GM04503 (cell line): ENCODE measurements around the gene TMEM163.

Experiments used
- DNase-seq: peaks from one replicate; pipeline ENCODE4 v3.0.0-alpha.2; 2012; ENCODE audit warnings: low read depth

Gene TMEM163

DNA sequence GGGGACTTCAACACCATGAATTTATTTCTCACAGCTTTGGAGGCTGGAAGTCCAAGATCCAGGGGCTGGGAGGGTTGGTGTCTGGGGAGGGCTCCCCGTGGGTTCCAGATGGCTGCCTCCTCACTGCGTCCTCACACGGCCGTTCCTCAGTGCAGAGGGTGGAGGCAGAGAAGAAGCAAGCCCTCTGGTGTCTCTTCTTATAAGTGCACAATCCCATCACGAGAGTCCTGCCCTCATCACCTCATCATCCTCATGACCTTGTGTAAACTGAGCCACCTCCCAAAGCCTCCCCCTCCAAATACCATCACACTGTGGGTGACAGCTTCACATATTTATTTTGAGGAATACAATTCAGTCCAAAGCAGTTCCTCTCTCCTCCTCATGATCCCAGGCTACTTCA is 26.3 kb downstream of the TMEM163 start:
- DNase-seq: no peak

DNA sequence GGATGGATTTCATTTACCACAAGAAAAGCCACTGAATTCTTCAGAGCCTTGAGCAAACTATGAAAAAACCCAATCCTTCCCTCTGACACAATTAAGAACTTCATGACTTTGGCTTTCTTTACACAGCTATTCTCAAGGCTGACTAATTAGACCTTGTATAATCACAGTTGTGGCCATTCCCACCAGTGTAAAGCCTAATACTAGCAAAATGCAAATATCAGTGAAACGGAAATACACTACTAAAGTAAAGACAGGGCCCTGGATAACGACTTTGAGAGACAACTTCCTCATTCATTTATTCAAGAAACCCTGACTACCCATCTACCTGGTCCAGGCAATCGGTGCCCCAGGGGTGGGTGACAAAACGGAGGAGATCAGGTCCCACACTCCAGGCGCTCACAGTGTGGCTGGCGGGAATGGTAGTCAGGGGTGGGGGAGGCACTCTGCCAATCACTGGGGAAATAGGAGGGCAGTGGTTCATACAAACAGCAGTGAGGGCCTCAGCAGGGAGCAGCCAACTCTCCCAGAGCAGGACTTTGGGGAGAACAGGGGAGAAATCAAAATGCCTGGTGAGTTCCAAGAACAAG is 28.1 kb downstream of the TMEM163 start:
- DNase-seq: no peak

DNA sequence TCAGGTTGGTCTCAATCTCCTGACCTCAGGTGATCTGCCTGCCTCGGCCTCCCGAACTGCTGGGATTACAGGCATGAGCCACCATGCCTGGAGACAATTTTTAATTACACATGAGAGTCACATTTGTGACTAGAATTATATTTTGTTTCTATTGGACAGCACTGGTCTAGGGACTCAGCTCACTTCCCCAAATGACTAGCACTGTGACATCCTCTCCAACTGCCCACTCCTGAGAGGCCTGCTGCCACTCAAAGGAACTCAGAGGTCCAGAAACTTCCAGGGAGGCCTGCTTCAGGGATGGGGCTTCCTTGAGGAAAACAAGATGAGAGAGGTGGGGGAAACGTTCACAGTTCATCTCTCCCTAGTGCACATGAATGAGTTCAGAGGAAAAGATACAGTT is 29.5 kb downstream of the TMEM163 start:
- DNase-seq: no peak

DNA sequence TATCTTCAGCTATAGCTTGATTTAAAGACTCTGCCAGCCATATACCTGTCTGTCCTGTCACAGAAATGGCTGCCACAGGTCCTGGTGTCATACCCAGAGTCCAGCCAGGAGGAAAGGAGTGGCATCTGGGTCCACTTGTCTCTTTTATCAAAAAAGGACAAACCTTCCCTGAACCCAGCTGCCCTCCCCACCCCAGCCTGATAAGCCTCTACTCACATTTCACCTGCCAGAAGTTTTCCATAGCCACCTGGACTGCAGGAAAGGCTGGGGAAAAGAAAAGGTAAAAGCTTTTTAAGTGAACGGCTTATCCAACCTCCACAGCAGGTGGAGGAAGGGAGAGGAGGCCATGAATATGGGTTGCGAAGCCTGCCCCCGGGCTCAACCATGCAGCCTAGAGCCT is 32.8 kb downstream of the TMEM163 start:
- DNase-seq: no peak

DNA sequence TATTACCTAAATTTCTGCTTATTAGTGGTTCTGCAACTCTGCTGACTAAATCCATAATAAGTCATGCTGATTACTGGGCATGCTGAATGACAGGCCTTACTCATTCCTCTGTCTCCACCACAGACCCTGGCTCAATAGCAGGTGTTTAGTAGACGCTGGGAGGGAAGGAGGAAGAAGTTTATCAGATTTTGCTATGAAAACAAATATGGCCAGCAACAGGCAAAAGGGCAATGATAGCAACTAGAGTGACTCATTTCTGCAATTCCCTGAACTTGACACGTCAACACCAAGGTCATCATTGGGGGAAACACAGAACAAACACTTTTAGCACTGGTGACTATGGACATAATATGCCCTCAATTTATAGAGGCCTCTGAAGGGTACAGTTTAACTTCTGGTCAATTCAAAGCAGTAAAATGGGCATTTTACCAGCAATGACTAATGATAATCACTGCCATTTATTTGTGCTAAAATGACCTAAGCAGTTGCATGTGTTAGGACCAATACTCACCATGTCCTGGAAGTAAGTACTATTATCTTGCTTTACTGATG is 35.2 kb downstream of the TMEM163 start:
- DNase-seq: no peak

DNA sequence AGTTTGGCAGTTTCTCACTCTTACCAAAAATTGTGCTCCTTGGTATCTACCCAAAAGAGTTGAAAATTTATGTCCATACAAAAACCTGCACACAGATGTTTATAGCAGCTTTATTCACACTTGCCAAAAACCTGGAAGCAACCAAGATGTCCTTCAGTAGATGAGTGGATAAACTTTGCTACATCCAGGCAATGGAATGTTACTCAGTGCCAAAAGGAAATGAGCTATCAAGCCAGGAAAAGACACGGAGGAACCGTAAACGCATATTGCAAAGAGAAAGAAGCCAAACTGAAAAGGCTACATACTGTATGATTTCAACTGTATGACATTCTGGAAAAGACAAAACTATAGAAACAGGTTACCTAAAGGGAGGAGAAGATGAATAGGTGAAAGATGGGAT is 36.1 kb downstream of the TMEM163 start:
- no peak for DNase-seq

DNA sequence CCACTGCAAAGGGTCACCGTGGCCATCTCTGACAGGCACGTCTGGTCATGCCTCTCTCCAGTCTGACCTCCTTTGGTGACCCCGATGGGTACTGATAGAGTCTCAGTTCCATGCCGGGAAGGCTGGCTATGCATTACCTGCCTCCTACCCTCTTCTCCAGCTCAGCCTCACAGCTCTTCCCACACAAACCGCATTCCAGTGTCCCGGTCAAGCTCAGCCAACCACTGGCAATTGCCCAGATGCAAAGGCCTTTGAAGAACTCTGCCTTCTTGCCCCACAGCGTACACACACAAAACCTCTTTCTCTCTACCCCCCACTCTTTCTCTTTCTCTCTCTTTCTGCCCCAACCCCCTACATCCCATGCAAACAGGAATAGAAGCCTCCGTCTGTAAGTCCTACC is 37.6 kb downstream of the TMEM163 start:
- no peak for DNase-seq

DNA sequence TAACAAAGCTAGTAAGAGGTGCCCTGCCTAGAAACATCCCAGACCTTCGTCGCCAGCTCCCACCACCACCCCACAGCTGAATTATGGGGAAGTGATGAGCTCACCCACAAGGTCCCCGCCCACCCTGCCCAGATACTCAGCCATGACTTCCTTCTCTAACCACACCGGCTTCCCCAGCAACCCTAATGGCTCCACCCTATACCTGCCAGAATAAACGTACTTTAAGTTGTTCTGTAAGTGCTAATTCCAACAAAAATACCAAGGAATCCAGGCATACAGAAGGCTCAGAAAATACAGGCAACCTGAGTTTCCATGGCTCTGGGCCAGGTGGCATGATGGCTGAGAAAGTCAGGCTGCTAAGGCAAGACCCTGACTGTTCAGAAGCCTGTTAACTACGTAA is 39.1 kb downstream of the TMEM163 start:
- no peak for DNase-seq

DNA sequence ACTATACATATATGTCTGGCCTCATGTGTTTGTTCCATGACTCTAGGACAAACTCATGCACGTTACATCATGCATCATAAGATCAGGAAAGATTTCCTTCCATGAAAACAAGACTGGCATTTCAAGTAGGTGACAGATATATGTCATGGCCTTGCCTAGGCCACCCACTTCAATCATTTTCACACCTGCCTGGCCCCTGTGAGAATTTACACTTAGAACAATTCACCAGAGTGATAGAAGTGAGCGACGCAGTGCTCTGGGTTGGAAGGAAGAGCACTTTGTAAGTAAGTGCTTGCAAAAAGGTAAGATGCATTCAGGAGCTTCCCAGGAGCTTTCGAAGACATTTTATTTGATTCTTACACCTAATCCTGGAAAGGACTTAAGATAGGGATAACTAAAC is 39.5 kb downstream of the TMEM163 start:
- no peak for DNase-seq

DNA sequence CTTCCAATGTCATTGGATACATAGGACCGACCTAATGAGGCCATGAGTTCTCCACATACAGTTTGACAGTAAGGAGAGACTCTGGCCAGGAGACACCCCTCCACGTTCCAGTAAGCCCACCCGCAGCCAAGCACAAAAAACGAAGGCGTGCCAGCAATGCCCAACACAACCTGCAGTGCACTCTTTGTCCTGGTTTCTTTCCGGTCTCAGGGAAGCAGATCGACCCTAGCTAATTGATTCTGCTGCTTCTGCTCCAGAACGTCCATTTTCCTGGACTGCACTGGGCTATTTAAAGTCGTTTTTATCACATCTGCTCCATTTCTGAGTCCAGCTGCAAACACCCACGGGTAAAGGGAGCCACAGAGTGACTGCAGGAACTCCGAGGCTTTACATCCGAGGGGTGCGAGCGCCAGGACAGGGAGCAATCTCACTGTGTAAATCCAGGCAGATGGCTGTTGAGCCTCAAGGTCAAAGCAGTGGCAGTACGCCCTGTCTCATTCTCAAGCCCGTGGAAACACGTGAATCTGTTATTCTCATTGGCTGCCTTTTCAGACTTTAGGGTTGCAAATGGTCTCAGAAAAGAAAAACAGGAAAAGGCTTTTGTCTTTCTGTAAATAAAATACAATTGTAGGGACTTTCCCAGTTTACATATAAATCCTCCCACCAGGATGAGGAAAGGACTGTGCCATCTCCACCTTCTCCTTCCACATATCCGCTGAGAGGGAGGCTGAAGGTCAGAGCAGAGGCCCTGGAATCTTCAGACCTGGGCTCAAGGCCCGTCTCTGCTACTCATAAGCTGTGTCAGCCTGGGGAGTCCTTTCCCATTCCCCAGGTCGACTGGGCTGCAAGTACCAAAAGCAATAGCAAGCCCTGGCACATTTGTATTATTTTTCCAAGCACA is 40.7 kb downstream of the TMEM163 start:
- DNase-seq: no peak

DNA sequence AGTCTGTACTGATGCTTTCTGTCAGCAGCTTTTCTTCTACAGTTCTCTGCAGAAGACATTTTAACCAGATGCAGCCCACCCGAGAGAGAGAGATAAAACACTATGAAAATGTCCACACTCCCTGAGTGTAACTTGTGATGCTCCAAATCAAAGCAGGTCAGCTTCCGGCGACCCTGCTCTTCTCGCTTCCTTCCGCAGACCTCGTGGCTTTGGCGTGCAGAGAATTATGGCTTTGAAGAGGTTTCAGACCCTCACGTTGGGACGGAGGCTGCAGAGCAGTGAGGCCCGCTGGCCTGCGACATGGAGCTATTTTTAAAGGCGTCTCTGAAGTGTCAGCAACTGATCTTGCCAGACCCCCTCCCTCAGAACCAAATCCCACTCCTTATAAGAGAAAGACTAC is 41.8 kb downstream of the TMEM163 start:
- DNase-seq: no peak

DNA sequence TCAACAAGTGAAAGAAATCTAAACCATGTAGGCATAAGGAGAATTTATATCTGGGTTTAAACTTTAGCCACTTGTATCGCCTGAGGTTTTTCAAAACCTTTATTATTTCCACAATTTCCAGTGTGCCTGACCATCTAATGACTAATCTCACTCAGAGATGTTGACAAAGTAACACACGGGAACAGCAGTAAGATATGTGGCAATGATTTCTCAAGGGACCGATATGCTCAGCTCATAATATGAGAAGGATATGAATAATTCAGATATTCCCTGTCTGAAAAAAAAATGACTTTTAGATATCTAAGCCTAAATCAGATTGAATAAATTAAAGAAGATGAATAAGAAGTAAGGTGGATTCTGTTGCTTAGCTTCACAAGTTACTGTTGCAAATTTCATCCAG is 43.5 kb downstream of the TMEM163 start:
- DNase-seq: no peak

DNA sequence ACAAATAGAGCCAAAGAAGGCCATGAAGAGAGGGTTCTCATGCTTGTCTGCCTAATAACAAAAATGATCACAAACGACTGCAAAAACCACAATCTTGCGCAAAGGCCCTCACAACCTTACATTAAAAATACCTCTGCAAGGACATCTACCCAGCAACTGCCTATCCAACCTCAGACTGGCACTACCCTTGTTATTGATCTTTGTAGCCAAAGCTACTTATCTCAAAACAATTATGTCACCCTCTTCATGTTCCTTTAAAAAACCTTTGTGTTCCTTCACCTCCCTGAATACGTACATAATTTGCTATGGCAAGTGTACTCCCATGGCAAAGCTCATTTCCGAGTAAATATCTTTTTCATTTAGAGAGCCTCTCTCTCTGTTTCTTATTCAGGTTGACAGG is 44.1 kb downstream of the TMEM163 start:
- no peak for DNase-seq

DNA sequence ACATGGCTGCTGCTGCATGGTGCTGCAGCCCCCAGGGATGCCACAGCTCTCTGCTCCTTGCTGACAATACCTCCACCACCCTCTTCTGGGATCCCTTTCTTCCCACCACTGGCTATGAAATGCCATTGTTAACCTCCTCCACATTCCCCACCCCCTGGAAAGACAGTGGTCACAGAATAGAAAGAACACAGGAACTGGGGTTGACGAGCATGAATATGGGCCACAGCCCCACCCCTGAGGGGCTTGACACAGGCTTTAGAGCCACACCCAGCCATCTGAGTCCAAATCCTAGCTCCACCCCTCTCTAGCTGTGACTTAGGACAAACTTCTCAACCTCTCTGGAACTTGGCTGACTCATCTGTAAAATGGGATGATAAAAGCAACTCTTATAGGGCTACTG is 47.3 kb downstream of the TMEM163 start:
- DNase-seq: no peak

DNA sequence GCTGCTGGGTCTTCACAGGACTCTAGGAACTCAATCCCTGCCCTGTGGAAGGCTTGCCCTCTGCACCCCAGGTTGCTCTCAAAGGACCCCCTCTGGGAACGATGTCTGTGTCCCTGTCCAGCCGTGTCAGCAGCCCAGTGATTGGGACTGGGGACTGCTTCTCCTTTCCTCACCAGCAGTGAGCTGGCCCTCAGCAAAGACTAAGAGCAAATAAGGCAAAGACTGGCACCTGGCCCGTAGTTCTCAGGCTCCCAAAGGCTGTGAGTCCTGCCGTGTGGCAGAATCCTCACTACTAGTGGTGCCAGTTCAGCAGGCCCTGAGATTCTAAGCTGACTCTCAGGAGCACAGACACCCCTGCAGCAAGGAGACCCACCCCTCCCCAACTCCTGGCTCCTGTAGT is 47.8 kb downstream of the TMEM163 start:
- no peak for DNase-seq

DNA sequence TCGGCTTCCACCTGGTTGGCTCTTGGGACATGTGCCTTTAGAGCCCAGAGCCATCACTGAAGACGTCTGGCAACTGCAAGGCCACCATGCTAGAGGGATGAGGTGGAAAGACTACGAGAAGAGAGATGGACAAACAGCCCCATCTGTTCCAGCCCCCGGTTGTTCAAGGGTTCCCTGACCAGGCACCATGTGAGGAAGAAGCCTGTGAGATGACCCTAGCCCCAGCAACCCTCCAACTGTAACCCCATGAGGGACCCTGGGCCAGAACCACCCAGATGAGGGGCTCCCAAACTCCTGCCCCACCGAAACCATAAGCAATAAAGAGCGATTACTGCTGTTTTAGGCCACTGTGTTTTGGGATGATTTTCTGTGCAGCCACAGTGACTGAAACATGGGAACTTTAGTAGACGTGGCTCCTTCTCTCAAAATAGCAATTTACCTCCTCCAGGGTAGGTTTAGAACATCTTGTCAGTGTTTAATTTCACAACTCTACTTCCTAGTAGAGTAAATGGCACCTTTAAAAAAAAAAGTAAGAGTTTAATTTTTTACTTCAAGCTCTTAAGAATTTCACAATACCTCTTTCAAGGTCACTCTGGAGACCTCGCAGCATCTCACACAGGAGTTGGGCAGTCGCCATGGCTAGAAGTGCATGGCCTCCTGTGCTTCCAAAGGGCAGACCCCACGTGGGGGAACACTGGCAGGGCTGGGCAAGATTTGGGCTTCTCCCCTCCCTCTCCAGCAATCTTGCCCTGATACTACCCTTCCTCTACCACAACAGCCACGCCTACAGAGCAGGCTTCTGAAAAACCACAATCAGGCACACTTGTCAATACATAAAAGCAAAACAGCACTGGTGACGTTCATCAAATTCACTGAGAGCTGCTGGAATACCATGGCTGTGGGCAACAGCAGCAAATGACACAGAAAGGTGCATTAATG is 48.8 kb downstream of the TMEM163 start:
- no peak for DNase-seq

DNA sequence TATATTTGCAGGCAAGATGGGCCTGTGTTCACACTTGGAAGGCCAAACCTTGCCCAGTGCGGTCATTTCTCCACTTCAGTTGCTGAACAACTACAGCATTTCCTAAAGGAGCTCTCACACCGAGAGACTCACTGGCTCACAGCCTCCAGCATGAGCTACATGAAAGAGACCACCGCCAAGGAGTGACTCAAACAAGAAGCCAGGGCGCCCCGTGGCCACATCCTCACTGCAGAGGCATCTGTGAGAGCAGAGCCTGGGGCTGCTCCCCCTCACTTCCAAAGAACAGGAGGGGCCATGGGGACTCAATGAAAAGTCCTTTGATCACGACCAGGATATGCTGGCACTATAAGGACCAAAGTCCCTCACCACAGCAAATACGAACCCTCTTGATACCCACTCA is 50.0 kb downstream of the TMEM163 start:
- no peak for DNase-seq

DNA sequence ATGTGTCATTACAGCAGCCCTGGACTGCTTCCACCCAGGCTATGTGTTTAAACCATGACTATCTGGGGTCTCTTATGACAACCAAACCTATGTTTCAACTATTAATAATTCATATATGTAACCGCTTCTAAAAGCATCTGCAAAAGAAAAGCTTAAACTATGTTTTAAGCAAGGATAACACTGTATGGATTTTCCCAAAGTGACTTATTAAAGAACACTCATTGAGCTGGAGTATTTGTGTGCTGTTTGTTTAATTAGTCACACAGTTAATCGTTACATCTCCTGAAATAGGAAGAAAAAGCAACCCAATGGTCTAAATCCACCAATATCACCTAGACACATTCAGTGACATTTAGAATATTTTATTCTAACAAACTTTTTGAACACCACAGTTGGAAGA is 51.3 kb downstream of the TMEM163 start:
- no peak for DNase-seq

DNA sequence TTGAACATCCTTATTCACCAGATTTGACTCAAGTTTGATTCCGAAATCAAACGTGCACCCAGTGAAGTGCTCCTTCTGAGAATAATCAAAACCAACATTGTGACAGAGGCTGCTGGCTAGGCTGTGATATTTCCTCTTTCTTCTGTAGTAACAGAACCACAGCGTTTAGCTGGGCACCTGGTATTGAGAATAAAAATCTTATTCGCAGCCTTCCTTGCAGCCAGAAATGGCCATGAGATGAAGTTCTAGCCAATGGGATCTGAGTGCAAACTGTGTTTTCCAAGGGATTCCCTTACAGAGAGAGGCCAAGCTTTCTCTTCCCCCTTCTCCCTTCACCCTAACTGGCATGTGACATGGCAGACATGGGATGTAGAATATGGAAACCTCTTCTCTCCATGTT is 51.7 kb downstream of the TMEM163 start:
- no peak for DNase-seq

DNA sequence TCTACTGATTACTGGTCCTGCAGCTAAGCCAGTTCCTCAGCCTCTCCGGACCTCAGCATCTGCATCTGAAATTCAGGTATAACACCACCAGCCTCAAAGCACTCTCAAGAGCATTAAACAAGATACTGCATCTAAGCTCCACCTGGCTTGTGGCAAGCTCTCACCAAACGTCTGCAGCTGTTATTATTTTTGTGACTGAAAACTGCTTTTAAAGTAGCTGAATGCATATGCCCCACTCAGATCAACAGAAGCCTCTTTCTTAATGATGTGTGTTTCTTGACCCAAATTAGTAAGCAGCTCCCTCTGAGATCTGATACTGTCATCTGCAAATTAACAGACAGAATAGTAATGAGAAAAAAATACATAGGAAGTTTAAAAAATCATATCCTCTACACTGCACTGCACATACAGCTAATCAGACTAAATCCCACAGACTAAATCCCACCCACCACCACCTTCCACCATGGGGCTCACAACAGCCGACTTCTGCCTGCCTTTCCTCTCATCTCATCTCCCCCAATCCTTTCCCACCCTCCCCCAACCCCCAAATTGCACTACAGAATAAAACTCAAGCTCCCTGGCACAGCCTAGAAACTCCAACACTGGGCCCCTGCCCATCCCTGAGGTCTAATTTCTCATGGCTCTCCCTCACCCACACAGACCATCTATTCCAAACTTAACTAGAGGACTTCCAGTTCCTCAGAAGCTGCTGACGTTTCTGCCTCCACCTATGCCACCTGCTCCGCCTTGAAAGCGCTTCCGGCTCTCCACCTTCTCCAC is 52.9 kb downstream of the TMEM163 start:
- no peak for DNase-seq
